Endodermal cell (in vitro differentiated cells): ENCODE results near the gene PNCK. TPM values are rescaled to one million over a fixed set of nuclear protein-coding genes. Genes with fewer than 3 reads are reported as not detected.

Source experiments
- DNase-seq: peaks from one replicate; pipeline ENCODE4 v3.0.0-alpha.2; 2017
- H3K27ac ChIP-seq: 2 replicates; pipeline ENCODE4 v1.5.1; 2013; ENCODE audit warnings: mild to moderate bottlenecking, low read depth, low read length, moderate library complexity
- H3K27me3 ChIP-seq: 2 replicates; pipeline ENCODE4 v1.6.1; 2013; ENCODE audit warnings: mild to moderate bottlenecking, low read length, moderate library complexity; ENCODE audit not compliant: insufficient read depth, control insufficient read depth, poor library complexity, severe bottlenecking
- H3K36me3 ChIP-seq: 2 replicates; pipeline ENCODE4 v1.7.0; 2013; ENCODE audit warnings: mild to moderate bottlenecking, low read length, moderate library complexity; ENCODE audit not compliant: control insufficient read depth, insufficient read depth
- H3K4me1 ChIP-seq: one replicate; pipeline ENCODE4 v1.7.0; 2013; ENCODE audit warnings: low read length; ENCODE audit not compliant: control insufficient read depth, insufficient read depth
- H3K4me3 ChIP-seq: 2 replicates; pipeline ENCODE4 v1.5.1; 2013; ENCODE audit warnings: mild to moderate bottlenecking, low read length, moderate library complexity
- H3K9ac ChIP-seq: 2 replicates; pipeline ENCODE4 v1.6.1; 2013; ENCODE audit warnings: mild to moderate bottlenecking, low read length, moderate library complexity; ENCODE audit not compliant: poor library complexity, severe bottlenecking; ENCODE audit errors: extremely low read depth
- H3K9me3 ChIP-seq: 2 replicates; pipeline ENCODE4 v1.6.1; 2013; ENCODE audit warnings: mild to moderate bottlenecking, low read length, moderate library complexity; ENCODE audit not compliant: control insufficient read depth
- H3K27ac Mint-ChIP-seq: 2 replicates; pipeline ENCODE4 v1.8.0; 2020; ENCODE audit warnings: mixed read lengths
- H3K27me3 Mint-ChIP-seq: 2 replicates; pipeline ENCODE4 v1.8.0; 2021; ENCODE audit warnings: mild to moderate bottlenecking, mixed read lengths; ENCODE audit not compliant: insufficient read depth
- H3K36me3 Mint-ChIP-seq: 2 replicates; pipeline ENCODE4 v1.8.0; 2020; ENCODE audit warnings: low read depth, mixed read lengths
- H3K4me1 Mint-ChIP-seq: 2 replicates; pipeline ENCODE4 v1.8.0; 2020; ENCODE audit warnings: mixed read lengths
- H3K4me3 Mint-ChIP-seq: 2 replicates; pipeline ENCODE4 v1.8.0; 2020; ENCODE audit warnings: mild to moderate bottlenecking, moderate library complexity, mixed read lengths
- H3K9me3 Mint-ChIP-seq: 2 replicates; pipeline ENCODE4 v1.8.0; 2020; ENCODE audit warnings: mild to moderate bottlenecking, mixed read lengths
- WGBS, 2 experiments: methylation state at CpG; one replicate each; pipeline versions ENCODE4 v1.1.5 to v1.1.7; 2013; ENCODE audit warnings: missing lambda C conversion rate in 2 of 2, mixed read lengths in 1 of 2; ENCODE audit not compliant: insufficient coverage in 1 of 2, insufficient read length in 1 of 2; 5-methylcytosine and 5-hydroxymethylcytosine counted together
- total RNA-seq, 2 donors: library from RNA; stranded (reverse); fragmentation: NEBNext Ultra II Directional in 1 of 2; extraction: Animal tissue kit (Norgen Biotek cat#: 25700) in 1 of 2; gene quantifications; 2 replicates in 1 of 2; 3 replicates in 1 of 2; pipeline ENCODE4 v1.2.1, GENCODE V29; 2021
- TF ChIP-seq, protein P1 (sequence below): fragments of 200-600 bp; sonication (generic); conservative IDR thresholded peaks from 2 replicates; pipeline ENCODE4 v1.5.0; 2021; ENCODE audit warnings: antibody characterized with exemption, mild to moderate bottlenecking

The PNCK gene
- total RNA-seq, 2 donors from 2014 or later = 2.8 to 12.9 TPM

GRCh38 chrX:153635788-153636668 lies 37.6 kb downstream of the PNCK start:
- H3K27me3 Mint-ChIP-seq = peaks cover 35% of the 10 kb centered on the region
- peaks cover 52% of the 10 kb centered on the region for H3K9me3 Mint-ChIP-seq
- H3K36me3 Mint-ChIP-seq = no peaks in the 10 kb centered on the region
- no peaks in the 10 kb centered on the region for H3K36me3 ChIP-seq
- H3K9me3 ChIP-seq = no peaks in the 10 kb centered on the region
- WGBS, 2 experiments = 79 to 96% methylated on average over 4 to 17 of the region's 21 CpGs
- peaks cover 8% of the 10 kb centered on the region for H3K27me3 ChIP-seq
- no peak overlapping the region for H3K27ac Mint-ChIP-seq
- H3K4me1 Mint-ChIP-seq = no peaks in the 10 kb centered on the region
- no peak overlapping the region for H3K9ac ChIP-seq
- no peaks in the 10 kb centered on the region for H3K4me1 ChIP-seq
- TF ChIP-seq, protein P1, sequence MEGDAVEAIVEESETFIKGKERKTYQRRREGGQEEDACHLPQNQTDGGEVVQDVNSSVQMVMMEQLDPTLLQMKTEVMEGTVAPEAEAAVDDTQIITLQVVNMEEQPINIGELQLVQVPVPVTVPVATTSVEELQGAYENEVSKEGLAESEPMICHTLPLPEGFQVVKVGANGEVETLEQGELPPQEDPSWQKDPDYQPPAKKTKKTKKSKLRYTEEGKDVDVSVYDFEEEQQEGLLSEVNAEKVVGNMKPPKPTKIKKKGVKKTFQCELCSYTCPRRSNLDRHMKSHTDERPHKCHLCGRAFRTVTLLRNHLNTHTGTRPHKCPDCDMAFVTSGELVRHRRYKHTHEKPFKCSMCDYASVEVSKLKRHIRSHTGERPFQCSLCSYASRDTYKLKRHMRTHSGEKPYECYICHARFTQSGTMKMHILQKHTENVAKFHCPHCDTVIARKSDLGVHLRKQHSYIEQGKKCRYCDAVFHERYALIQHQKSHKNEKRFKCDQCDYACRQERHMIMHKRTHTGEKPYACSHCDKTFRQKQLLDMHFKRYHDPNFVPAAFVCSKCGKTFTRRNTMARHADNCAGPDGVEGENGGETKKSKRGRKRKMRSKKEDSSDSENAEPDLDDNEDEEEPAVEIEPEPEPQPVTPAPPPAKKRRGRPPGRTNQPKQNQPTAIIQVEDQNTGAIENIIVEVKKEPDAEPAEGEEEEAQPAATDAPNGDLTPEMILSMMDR = peak; percentile 74
- peak; percentile 92 for DNase-seq
- no peak overlapping the region for H3K27ac ChIP-seq
- no peak overlapping the region for H3K4me3 ChIP-seq
- no peak overlapping the region for H3K4me3 Mint-ChIP-seq

DNA sequence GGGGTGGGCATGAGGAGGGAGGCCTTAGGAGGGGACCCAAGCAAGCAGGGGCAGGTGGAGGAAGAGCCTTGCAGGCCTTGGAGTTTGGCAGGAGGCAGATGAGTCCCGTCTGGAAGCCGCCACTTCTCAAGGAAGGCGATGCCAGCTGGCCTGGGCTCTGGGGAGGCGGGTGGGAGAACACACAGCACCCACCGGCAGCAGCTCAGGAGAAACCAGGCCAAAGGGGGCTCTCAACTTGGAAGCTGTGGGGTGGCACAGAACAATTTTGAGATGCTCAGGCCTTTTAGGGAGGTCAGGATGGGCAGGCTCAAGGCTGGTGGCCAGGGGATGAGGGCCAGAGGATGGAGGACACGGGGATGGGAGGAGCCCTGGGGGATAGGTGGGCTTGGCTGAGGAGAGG lies 38.2 kb downstream of the PNCK start:
- Histone ChIP-seq H3K36me3 (no peaks in the 10 kb centered on the region), H3K9ac (no peak overlapping the region), H3K27ac (no peak overlapping the region), H3K4me3 (no peak overlapping the region), H3K27me3 (peaks cover 2% of the 10 kb centered on the region), H3K4me1 (no peaks in the 10 kb centered on the region), H3K9me3 (no peaks in the 10 kb centered on the region)
- peaks cover 34% of the 10 kb centered on the region for H3K27me3 Mint-ChIP-seq
- 96% methylated on average over 6 of the region's 6 CpGs; no CpG with 5 or more reads in 1 of the 2 experiments for WGBS, 2 experiments
- no peak overlapping the region for H3K27ac Mint-ChIP-seq
- H3K9me3 Mint-ChIP-seq = peaks cover 54% of the 10 kb centered on the region
- peak; percentile 15 for DNase-seq
- H3K36me3 Mint-ChIP-seq = no peaks in the 10 kb centered on the region
- no peaks in the 10 kb centered on the region for H3K4me1 Mint-ChIP-seq
- H3K4me3 Mint-ChIP-seq = no peak overlapping the region
- TF ChIP-seq, protein P1 = no peak

DNA sequence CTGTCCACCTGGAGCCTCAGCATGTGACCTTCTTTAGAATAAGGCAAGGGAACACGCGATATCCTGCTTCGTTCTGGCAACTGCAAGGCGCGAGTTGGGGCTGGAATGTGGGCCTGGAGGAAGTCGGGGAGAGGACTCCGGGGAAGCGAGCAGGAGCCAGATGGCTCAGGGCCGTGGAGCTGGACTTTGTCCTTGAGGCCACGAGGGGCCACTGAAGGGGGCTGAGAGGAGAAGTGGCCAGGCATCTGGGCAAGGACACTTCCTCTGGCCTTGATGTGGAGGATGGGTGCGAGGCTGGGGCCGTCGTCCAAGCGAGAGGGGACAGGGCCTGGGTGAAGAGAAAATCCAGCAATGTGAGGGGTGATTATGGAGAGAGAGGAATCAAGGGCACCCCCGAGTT lies 38.8 kb downstream of the PNCK start:
- Histone ChIP-seq H3K9me3 (no peaks in the 10 kb centered on the region), H3K4me3 (no peak overlapping the region), H3K27ac (no peak overlapping the region), H3K4me1 (no peaks in the 10 kb centered on the region), H3K27me3 (no peaks in the 10 kb centered on the region), H3K36me3 (no peaks in the 10 kb centered on the region), H3K9ac (no peak overlapping the region)
- Mint-ChIP-seq H3K27ac (no peak overlapping the region), H3K36me3 (no peaks in the 10 kb centered on the region), H3K4me1 (no peaks in the 10 kb centered on the region), H3K9me3 (peaks cover 59% of the 10 kb centered on the region), H3K27me3 (peaks cover 28% of the 10 kb centered on the region), H3K4me3 (no peak overlapping the region)
- TF ChIP-seq, protein P1 = no peak
- WGBS, 2 experiments = 83% methylated on average over 15 of the region's 15 CpGs; no CpG with 5 or more reads in 1 of the 2 experiments
- peak; percentile 26 for DNase-seq
